Endodermal cell (in vitro differentiated cells): ENCODE measurements around the gene IL11RA. TPM values are rescaled to one million over a fixed set of nuclear protein-coding genes. Genes with fewer than 3 reads are reported as not detected.

Experiments
- DNase-seq: peaks from one replicate; pipeline ENCODE4 v3.0.0-alpha.2; 2017
- H3K27ac ChIP-seq: 2 replicates; pipeline ENCODE4 v1.5.1; 2013; ENCODE audit warnings: mild to moderate bottlenecking, low read depth, low read length, moderate library complexity
- H3K27me3 ChIP-seq: 2 replicates; pipeline ENCODE4 v1.6.1; 2013; ENCODE audit warnings: mild to moderate bottlenecking, low read length, moderate library complexity; ENCODE audit not compliant: insufficient read depth, control insufficient read depth, poor library complexity, severe bottlenecking
- H3K36me3 ChIP-seq: 2 replicates; pipeline ENCODE4 v1.7.0; 2013; ENCODE audit warnings: mild to moderate bottlenecking, low read length, moderate library complexity; ENCODE audit not compliant: control insufficient read depth, insufficient read depth
- H3K4me1 ChIP-seq: one replicate; pipeline ENCODE4 v1.7.0; 2013; ENCODE audit warnings: low read length; ENCODE audit not compliant: control insufficient read depth, insufficient read depth
- H3K4me3 ChIP-seq: 2 replicates; pipeline ENCODE4 v1.5.1; 2013; ENCODE audit warnings: mild to moderate bottlenecking, low read length, moderate library complexity
- H3K9ac ChIP-seq: 2 replicates; pipeline ENCODE4 v1.6.1; 2013; ENCODE audit warnings: mild to moderate bottlenecking, low read length, moderate library complexity; ENCODE audit not compliant: poor library complexity, severe bottlenecking; ENCODE audit errors: extremely low read depth
- H3K9me3 ChIP-seq: 2 replicates; pipeline ENCODE4 v1.6.1; 2013; ENCODE audit warnings: mild to moderate bottlenecking, low read length, moderate library complexity; ENCODE audit not compliant: control insufficient read depth
- H3K27ac Mint-ChIP-seq: 2 replicates; pipeline ENCODE4 v1.8.0; 2020; ENCODE audit warnings: mixed read lengths
- H3K27me3 Mint-ChIP-seq: 2 replicates; pipeline ENCODE4 v1.8.0; 2021; ENCODE audit warnings: mild to moderate bottlenecking, mixed read lengths; ENCODE audit not compliant: insufficient read depth
- H3K36me3 Mint-ChIP-seq: 2 replicates; pipeline ENCODE4 v1.8.0; 2020; ENCODE audit warnings: low read depth, mixed read lengths
- H3K4me1 Mint-ChIP-seq: 2 replicates; pipeline ENCODE4 v1.8.0; 2020; ENCODE audit warnings: mixed read lengths
- H3K4me3 Mint-ChIP-seq: 2 replicates; pipeline ENCODE4 v1.8.0; 2020; ENCODE audit warnings: mild to moderate bottlenecking, moderate library complexity, mixed read lengths
- H3K9me3 Mint-ChIP-seq: 2 replicates; pipeline ENCODE4 v1.8.0; 2020; ENCODE audit warnings: mild to moderate bottlenecking, mixed read lengths
- WGBS, 2 experiments: methylation state at CpG; one replicate each; pipeline versions ENCODE4 v1.1.5 to v1.1.7; 2013; ENCODE audit warnings: missing lambda C conversion rate in 2 of 2, mixed read lengths in 1 of 2; ENCODE audit not compliant: insufficient coverage in 1 of 2, insufficient read length in 1 of 2; 5-methylcytosine and 5-hydroxymethylcytosine counted together
- total RNA-seq, 2 donors: library from RNA; stranded (reverse); fragmentation: NEBNext Ultra II Directional in 1 of 2; extraction: Animal tissue kit (Norgen Biotek cat#: 25700) in 1 of 2; gene quantifications; 2 replicates in 1 of 2; 3 replicates in 1 of 2; pipeline ENCODE4 v1.2.1, GENCODE V29; 2021
- TF ChIP-seq, protein P1 (sequence below): fragments of 200-600 bp; sonication (generic); conservative IDR thresholded peaks from 2 replicates; pipeline ENCODE4 v1.5.0; 2021; ENCODE audit warnings: antibody characterized with exemption, mild to moderate bottlenecking

Gene IL11RA
- total RNA-seq, 2 donors from 2014 or later, result 6.9 to 12.7 TPM

DNA sequence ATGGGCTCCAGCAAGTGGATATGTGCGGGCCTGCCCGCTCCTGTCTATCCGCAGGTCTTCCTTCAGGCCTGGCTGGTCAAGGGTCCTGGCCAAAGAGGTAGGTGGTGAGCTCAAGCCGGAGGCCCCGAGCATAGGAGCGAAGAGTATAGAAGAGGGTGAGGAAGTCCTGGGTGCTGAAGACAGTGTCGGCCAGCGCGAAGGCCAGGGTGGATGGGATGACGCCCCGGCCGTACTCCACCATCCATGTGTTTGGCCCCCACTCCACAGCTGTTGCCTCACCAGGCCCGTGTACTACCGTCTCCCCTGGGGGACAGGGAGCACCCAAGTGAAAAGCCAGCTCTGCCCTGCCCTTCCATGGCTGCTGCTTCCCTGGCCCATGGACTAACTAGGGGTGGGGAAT lies 16.4 kb upstream of the IL11RA start:
- Mint-ChIP-seq H3K36me3 (peaks cover 11% of the 10 kb centered on the region), H3K27ac (no peak overlapping the region), H3K27me3 (peaks cover 35% of the 10 kb centered on the region), H3K4me1 (peaks cover 19% of the 10 kb centered on the region), H3K4me3 (no peak overlapping the region), H3K9me3 (no peaks in the 10 kb centered on the region)
- no peaks in the 10 kb centered on the region for H3K9me3 ChIP-seq
- H3K4me1 ChIP-seq, result no peaks in the 10 kb centered on the region
- H3K9ac ChIP-seq, result no peak overlapping the region
- TF ChIP-seq, protein P1, sequence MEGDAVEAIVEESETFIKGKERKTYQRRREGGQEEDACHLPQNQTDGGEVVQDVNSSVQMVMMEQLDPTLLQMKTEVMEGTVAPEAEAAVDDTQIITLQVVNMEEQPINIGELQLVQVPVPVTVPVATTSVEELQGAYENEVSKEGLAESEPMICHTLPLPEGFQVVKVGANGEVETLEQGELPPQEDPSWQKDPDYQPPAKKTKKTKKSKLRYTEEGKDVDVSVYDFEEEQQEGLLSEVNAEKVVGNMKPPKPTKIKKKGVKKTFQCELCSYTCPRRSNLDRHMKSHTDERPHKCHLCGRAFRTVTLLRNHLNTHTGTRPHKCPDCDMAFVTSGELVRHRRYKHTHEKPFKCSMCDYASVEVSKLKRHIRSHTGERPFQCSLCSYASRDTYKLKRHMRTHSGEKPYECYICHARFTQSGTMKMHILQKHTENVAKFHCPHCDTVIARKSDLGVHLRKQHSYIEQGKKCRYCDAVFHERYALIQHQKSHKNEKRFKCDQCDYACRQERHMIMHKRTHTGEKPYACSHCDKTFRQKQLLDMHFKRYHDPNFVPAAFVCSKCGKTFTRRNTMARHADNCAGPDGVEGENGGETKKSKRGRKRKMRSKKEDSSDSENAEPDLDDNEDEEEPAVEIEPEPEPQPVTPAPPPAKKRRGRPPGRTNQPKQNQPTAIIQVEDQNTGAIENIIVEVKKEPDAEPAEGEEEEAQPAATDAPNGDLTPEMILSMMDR, result no peak
- H3K27me3 ChIP-seq, result peaks cover 19% of the 10 kb centered on the region
- H3K27ac ChIP-seq, result no peak overlapping the region
- DNase-seq, result no peak
- no peaks in the 10 kb centered on the region for H3K36me3 ChIP-seq
- 93 to 100% methylated on average over 3 to 14 of the region's 14 CpGs for WGBS, 2 experiments
- no peak overlapping the region for H3K4me3 ChIP-seq

DNA sequence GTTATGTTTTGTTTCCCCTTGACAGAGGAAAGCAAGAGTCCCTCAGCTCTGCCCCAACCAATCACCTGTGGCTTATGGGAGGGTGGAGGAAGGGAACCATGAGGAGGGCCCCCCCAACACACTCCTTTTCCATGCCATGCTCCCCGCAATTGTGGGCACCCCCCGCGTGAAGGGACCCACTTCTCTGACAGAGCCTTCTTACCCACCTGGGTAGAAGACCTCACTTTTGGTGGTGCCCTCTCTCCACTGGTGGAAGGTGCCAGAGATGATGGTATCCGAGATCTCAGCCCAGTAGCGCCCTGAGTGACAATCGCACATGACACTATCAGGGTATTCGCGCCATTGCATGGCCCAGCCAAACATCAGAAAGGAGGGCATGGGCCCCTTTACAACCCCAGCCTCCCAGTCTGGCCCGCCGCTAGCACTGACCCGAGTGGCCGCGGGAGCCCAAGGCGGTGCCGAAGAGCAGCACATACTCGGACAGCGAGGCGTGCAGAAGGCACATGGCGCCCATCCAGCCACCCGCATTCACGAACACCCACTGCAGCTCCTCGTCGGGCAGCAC lies 15.1 kb upstream of the IL11RA start:
- peaks cover 22% of the 10 kb centered on the region for H3K27me3 Mint-ChIP-seq
- WGBS, 2 experiments, result 26 to 34% methylated on average over 14 to 23 of the region's 23 CpGs
- H3K4me1 Mint-ChIP-seq, result peaks cover 18% of the 10 kb centered on the region
- Histone ChIP-seq H3K27ac (no peak overlapping the region), H3K27me3 (peaks cover 6% of the 10 kb centered on the region), H3K4me1 (no peaks in the 10 kb centered on the region), H3K36me3 (no peaks in the 10 kb centered on the region), H3K9ac (peak overlapping the region; percentile 6), H3K4me3 (peak overlapping the region; percentile 84), H3K9me3 (no peaks in the 10 kb centered on the region)
- DNase-seq, result no peak
- TF ChIP-seq, protein P1, result no peak
- H3K4me3 Mint-ChIP-seq, result peak overlapping the region; percentile 69
- H3K36me3 Mint-ChIP-seq, result peaks cover 11% of the 10 kb centered on the region
- no peaks in the 10 kb centered on the region for H3K9me3 Mint-ChIP-seq
- H3K27ac Mint-ChIP-seq, result no peak overlapping the region

DNA sequence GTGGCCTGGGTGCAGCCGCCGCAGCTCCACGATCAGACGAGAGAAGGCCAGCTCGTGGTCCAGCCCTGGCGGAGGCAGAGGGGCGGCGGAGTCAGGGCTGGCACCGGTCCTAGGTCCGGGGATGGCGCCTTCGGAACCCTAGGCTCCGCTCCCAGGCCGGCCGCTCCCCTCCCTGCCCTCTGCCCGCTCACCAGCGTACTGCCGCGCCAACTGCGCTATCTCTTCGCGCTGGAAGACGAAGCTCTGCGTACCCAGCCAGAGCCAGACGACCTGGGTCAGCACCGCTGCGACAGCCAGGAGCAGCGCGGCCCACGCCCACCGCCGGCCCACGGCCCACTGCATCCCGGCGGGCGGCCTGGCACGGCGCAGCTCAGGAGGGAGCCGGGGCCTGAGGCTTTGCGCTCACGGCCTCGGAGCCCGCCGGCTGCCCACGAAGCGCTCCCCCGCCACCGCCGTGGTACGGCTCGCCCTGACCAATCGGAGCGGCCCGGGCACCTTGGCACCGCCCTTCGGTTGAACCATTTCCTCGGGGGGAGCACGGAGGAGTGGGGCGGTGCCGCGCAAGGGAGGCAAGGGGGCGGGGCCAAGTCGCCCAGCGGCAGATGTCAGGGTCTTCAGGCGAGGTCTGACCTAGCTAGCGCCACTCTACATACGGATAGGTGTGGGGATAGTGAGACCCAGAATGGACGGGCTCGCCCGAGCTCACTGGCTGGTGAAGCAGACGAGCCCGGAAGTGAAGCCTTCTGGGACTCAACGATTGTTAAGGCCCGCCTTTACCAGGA lies 14.4 kb upstream of the IL11RA start, which contains the start of gene SIGMAR1:
Gene SIGMAR1 (minus strand): TSS at position 432 of the 782 bp plus-strand sequence. CDS start 90 bp downstream, at position 342.
- DNase-seq, result peak; percentile 98
- H3K9ac ChIP-seq, result peak within 1 kb of the TSS; percentile 15
- 2% methylated on average over 74 of the region's 74 CpGs; no CpG with 5 or more reads in 1 of the 2 experiments for WGBS, 2 experiments
- no peaks in the 10 kb centered on the region for H3K9me3 ChIP-seq
- TF ChIP-seq, protein P1, result no peak
- Mint-ChIP-seq H3K9me3 (no peaks in the 10 kb centered on the region), H3K36me3 (peaks cover 11% of the 10 kb centered on the region), H3K4me1 (peaks cover 18% of the 10 kb centered on the region), H3K27ac (peak within 1 kb of the TSS; percentile 79), H3K4me3 (peak within 1 kb of the TSS; percentile 69), H3K27me3 (peaks cover 15% of the 10 kb centered on the region)
- no peaks in the 10 kb centered on the region for H3K4me1 ChIP-seq
- no peaks in the 10 kb centered on the region for H3K27me3 ChIP-seq
- H3K4me3 ChIP-seq, result peak within 1 kb of the TSS; percentile 84
- no peak within 1 kb of the TSS for H3K27ac ChIP-seq
- H3K36me3 ChIP-seq, result no peaks in the 10 kb centered on the region
